ENCODE data around the gene MADD.

GRCh38 chr11:47248304-47248663 lies 21.6 kb upstream of the MADD start:
- TF ChIP-seq CTCF (IDR thresholded peaks at IDR 0.05) (no peak), POLR2A (IDR thresholded peaks at IDR 0.05) (no peak)

All from right lobe of liver (tissue), 4 donors.